K562 (cell line): ENCODE data around the gene POLR3A. TPM values are rescaled to one million over a fixed set of nuclear protein-coding genes. Genes with fewer than 3 reads are reported as not detected.

ENCODE experiments used
- ATAC-seq: fragments of 200-7000 bp; cut with Tn5 transposase; 3 replicates; pipeline ENCODE4 v1.9.1; 2020; ENCODE audit warnings: moderate library complexity
- BruUV-seq: library from RNA; stranded (reverse); fragments of 400-500 nt; replicated peaks from 2 replicates; lab custom pipeline; 2021; lab: Mats Ljungman, UMichigan
- CTCF ChIA-PET: fragments of 300-600 bp; formaldehyde crosslinking; extraction: SDS; loops from one replicate; lab custom pipeline; 2021; ENCODE audit warnings: low intra/inter-chr PET ratio; lab: Yijun Ruan, JAX
- POLR2A ChIA-PET: fragments of 300-600, 350-650 bp; sonication (Branson Sonifier 250); formaldehyde crosslinking; extraction: SDS; loops from one replicate; lab custom pipeline; 2021; ENCODE audit warnings: antibody characterized with exemption, inconsistent platforms; lab: Yijun Ruan, JAX
- DNase-seq, 4 experiments: peaks; one replicate each; pipeline versions ENCODE4 v3.0.0 to v3.0.0-alpha.2; 2011 to 2018; ENCODE audit warnings: low spot score in 3 of 4, mixed read lengths in 3 of 4; ENCODE audit errors: extremely low read depth in 1 of 4
- FAIRE-seq: peaks from 2 replicates; lab custom pipeline; 2011; peaks lifted over from hg19 to GRCh38; lab: Jason Lieb, UNC
- H2AFZ ChIP-seq: 2 replicates; pipeline ENCODE4 v1.6.0; 2011; ENCODE audit warnings: low read depth, low read length, control low read depth, inconsistent platforms
- H3K27ac ChIP-seq: fragments of 200-600 bp; 3 replicates; pipeline ENCODE4 v1.8.0; 2011; ENCODE audit warnings: low read depth, mild to moderate bottlenecking, control low read depth, inconsistent platforms, low read length, moderate library complexity, mixed read lengths; ENCODE audit errors: extremely low read depth
- H3K27me3 ChIP-seq, 2 experiments: fragments of 300-600 bp in 1 of 2; 2 replicates in 1 of 2; 3 replicates in 1 of 2; pipeline versions ENCODE4 v1.6.0 to v1.8.0; 2011; ENCODE audit warnings: inconsistent platforms in 2 of 2, low read length in 2 of 2, mild to moderate bottlenecking in 1 of 2, mixed read lengths in 1 of 2, moderate library complexity in 1 of 2; ENCODE audit not compliant: control insufficient read depth in 2 of 2, insufficient read depth in 2 of 2
- H3K36me3 ChIP-seq: fragments of 300-600 bp; 3 replicates; pipeline ENCODE4 v1.8.0; 2011; ENCODE audit warnings: mild to moderate bottlenecking, low read length, inconsistent platforms; ENCODE audit not compliant: control insufficient read depth, insufficient read depth
- H3K4me1 ChIP-seq, 2 experiments: fragments of 200-600 bp in 1 of 2; replicated peaks in 1 of 2; 2 replicates in 1 of 2; 3 replicates in 1 of 2; pipeline versions ENCODE4 v1.5.1 to v1.8.0; 2011; ENCODE audit warnings: inconsistent platforms in 2 of 2, low read length in 2 of 2, mild to moderate bottlenecking in 1 of 2, mixed read lengths in 1 of 2, moderate library complexity in 1 of 2; ENCODE audit not compliant: control insufficient read depth in 2 of 2, insufficient read depth in 2 of 2
- H3K4me2 ChIP-seq: 2 replicates; pipeline ENCODE4 v1.6.1; 2011; ENCODE audit warnings: low read length, control low read depth, inconsistent platforms, mixed read lengths; ENCODE audit not compliant: insufficient read depth
- H3K4me3 ChIP-seq: fragments of 200-600 bp; sonication (generic), shearing (Covaris generic); 2 replicates; pipeline ENCODE4 v1.5.1; 2016; ENCODE audit warnings: control low read depth, inconsistent platforms
- H3K79me2 ChIP-seq: fragments of 200-600 bp; 3 replicates; pipeline ENCODE4 v1.8.0; 2011; ENCODE audit warnings: low read length, inconsistent platforms; ENCODE audit not compliant: control insufficient read depth, insufficient read depth
- H3K9ac ChIP-seq, 2 experiments: 2 replicates each; pipeline versions ENCODE4 v1.6.0 to v1.6.1; 2011; ENCODE audit warnings: low read depth in 2 of 2, low read length in 2 of 2, control low read depth in 1 of 2, inconsistent platforms in 1 of 2, mild to moderate bottlenecking in 1 of 2, mixed read lengths in 1 of 2; ENCODE audit not compliant: insufficient read depth in 1 of 2
- H3K9me1 ChIP-seq: one replicate; pipeline ENCODE4 v1.6.0; 2011; ENCODE audit warnings: inconsistent platforms, mild to moderate bottlenecking, low read length, moderate library complexity; ENCODE audit not compliant: control insufficient read depth, insufficient read depth
- H3K9me3 ChIP-seq: replicated peaks from 2 replicates; pipeline ENCODE4 v1.5.1; 2011; ENCODE audit warnings: low read depth, low read length, inconsistent platforms; ENCODE audit not compliant: control insufficient read depth, insufficient read depth
- H4K20me1 ChIP-seq: replicated peaks from 2 replicates; pipeline ENCODE4 v1.6.1; 2011; ENCODE audit warnings: low read length, inconsistent platforms, mixed read lengths; ENCODE audit not compliant: control insufficient read depth, insufficient read depth
- CCNT2 ChIP-seq: IDR thresholded peaks from 2 replicates; pipeline ENCODE4 v1.6.1; 2011; ENCODE audit warnings: borderline replicate concordance, low read depth, mild to moderate bottlenecking, moderate library complexity, mixed read lengths, low read length; ENCODE audit not compliant: insufficient read length; ENCODE audit errors: extremely low read depth
- ETV6 ChIP-seq, 3 experiments: fragments of 150-350 bp in 1 of 3; sonication (generic) in 1 of 3; formaldehyde crosslinking in 1 of 3; IDR thresholded peaks; 2 replicates each; pipeline versions ENCODE4 v1.6.1 to v1.8.0; 2014 to 2022; ENCODE audit warnings: borderline replicate concordance in 2 of 3, low read depth in 2 of 3, antibody characterized with exemption in 1 of 3, low read length in 1 of 3, mild to moderate bottlenecking in 1 of 3, missing genetic modification reagents in 1 of 3
- GTF2E2 ChIP-seq: fragments of 200-800 bp; sonication (Bioruptor generic); IDR thresholded peaks from 2 replicates; pipeline ENCODE4 v1.6.1; 2016; ENCODE audit warnings: missing genetic modification characterization, missing compliant biosample characterization
- KAT8 ChIP-seq: fragments of 450-650 bp; IDR thresholded peaks from 2 replicates; pipeline ENCODE4 v1.6.1; 2016; ENCODE audit warnings: low read depth, mild to moderate bottlenecking
- POLR2A ChIP-seq: fragments of 450-650 bp; conservative IDR thresholded peaks from 2 replicates; pipeline ENCODE4 v1.6.1; 2016
- POLR2AphosphoS2 ChIP-seq: IDR thresholded peaks from 2 replicates; pipeline ENCODE4 v1.6.1; 2012; ENCODE audit warnings: low read length, improper control_type of control experiment
- PTRF ChIP-seq: fragments of 450-650 bp; IDR thresholded peaks from 2 replicates; pipeline ENCODE4 v1.6.1; 2016; ENCODE audit warnings: mild to moderate bottlenecking, missing genetic modification characterization, missing compliant biosample characterization
- RFX1 ChIP-seq: fragments of 450-650 bp; IDR thresholded peaks from 2 replicates; pipeline ENCODE4 v1.6.1; 2016; ENCODE audit warnings: mild to moderate bottlenecking, moderate library complexity
- TEAD1 ChIP-seq, 2 experiments: fragments of 450-650 bp in 1 of 2; sonication (generic) in 1 of 2; formaldehyde crosslinking; IDR thresholded peaks; 2 replicates each; pipeline versions ENCODE4 v1.4.0 to v1.8.0; 2020 to 2022; ENCODE audit warnings: mild to moderate bottlenecking in 2 of 2, missing genetic modification reagents in 1 of 2
- ZBTB17 ChIP-seq: fragments of 450-650 bp; formaldehyde crosslinking; IDR thresholded peaks from 2 replicates; pipeline ENCODE4 v1.4.0; 2020; ENCODE audit warnings: mild to moderate bottlenecking
- ZNF695 ChIP-seq: fragments of 450-650 bp; formaldehyde crosslinking; IDR thresholded peaks from 2 replicates; pipeline ENCODE4 v1.4.0; 2020; ENCODE audit warnings: mild to moderate bottlenecking, moderate library complexity
- WGBS: fragments of 100-300 bp; shearing (Covaris generic); methylation state at CpG from one replicate; pipeline ENCODE4 v1.1.6; 2016; ENCODE audit warnings: low coverage, mixed read lengths; ENCODE audit not compliant: insufficient coverage; ENCODE audit errors: missing lambda C conversion rate; 5-methylcytosine and 5-hydroxymethylcytosine counted together
- in situ Hi-C: fragments of 300-500 bp; cut with MboI; formaldehyde crosslinking; loops from 4 replicates; pipeline ENCODE4 v1.15.0; 2018; ENCODE audit warnings: inconsistent platforms, mixed read lengths
- intact Hi-C: fragments of 100-400 bp; cut with micrococcal nuclease; formaldehyde crosslinking; loops from 2 replicates; pipeline ENCODE4 v1.14.2; 2022
- polyA plus RNA-seq, 8 experiments: library from polyadenylated mRNA; depleted of rRNA in 4 of 8; stranded (reverse) in 5 of 8; unstranded in 3 of 8; fragments of >200 nt; fragmentation: Nextera tagmentation in 2 of 8; fragmentation: Illumina TruSeq in 1 of 8; extraction: Ambion mirVana in 2 of 8; extraction: Trizol in 1 of 8; gene quantifications; 2 replicates each; pipeline versions ENCODE4 v1.2.1 to v1.2.3, GENCODE V29; 2011 to 2014; ENCODE audit warnings: inconsistent platforms in 1 of 8, missing spikeins in 1 of 8
- total RNA-seq, 7 experiments: library from RNA; depleted of rRNA in 6 of 7; stranded (reverse); fragments of >200 nt in 6 of 7; fragmentation: Illumina TruSeq in 2 of 7; extraction: Trizol in 2 of 7; gene quantifications; 2 replicates each; pipeline versions ENCODE4 v1.2.1 to v1.2.3, GENCODE V29; 2011 to 2021; ENCODE audit warnings: low replicate concordance in 1 of 7
- TF ChIP-seq, protein P1 (sequence below), 2 experiments: fragments of 450-650 bp; IDR thresholded peaks; 2 replicates each; pipeline ENCODE4 v1.6.1; 2016

POLR3A gene
- total and polyA plus RNA-seq, 9 of the 15 experiments (the other 6 are each of a cell fraction or from before 2014, with no cell fraction given) = 14.9 to 37.0 (median 26.7) TPM

DNA sequence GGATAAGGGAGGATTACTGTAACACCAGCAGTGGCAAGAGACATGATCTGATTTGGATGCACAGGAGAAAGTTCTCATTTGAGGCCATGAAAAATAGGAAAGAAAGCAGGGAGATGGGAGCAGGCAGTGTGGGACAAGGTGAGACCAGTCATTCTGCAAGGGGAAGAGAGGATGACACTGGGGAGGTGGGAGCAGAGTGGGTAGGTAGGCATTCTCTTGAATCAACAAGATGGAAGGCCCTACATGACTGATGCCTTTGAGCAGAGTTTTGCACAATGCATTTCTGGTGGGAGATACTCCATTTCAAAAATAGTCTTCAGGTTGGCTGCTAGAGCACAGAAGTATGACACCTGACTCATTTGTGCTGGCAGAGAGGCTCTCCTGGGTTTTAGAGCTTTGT is 14.9 kb upstream of the POLR3A start (continued):
- TF ChIP-seq KAT8 = no peak

DNA sequence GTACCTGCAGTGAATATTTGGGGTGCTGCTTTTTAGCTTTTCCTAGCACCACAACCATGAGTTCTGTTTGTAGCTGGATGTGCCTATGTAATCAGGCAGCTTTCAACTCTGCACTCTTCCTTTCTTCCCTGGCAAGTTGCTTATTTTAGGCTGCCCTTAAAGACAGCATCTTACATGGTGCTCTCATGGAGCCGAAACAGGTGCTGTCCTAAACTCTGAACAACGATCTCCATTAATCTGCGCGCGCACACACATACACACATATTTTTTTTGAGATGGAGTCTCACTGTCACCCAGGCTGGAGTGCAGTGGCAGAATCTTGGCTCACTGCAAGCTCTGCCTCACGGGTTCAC is 13.4 kb upstream of the POLR3A start:
- Histone ChIP-seq H3K9ac (no peak overlapping the region), H2AFZ (no peak overlapping the region), H3K79me2 (peaks cover 42% of the 10 kb centered on the region), H4K20me1 (peaks cover 72% of the 10 kb centered on the region), H3K27me3 (no peaks in the 10 kb centered on the region), H3K4me2 (no peak overlapping the region), H3K27ac (peak overlapping the region; percentile 20; the same call in 1 of the 3 replicates), H3K4me3 (no peak overlapping the region), H3K9me3 (no peaks in the 10 kb centered on the region), H3K36me3 (peaks cover 51% of the 10 kb centered on the region), H3K4me1 (peaks cover 14 to 50% of the 10 kb centered on the region in 2 experiments; a peak in 4 of 5 replicates), H3K9me1 (peaks cover 13% of the 10 kb centered on the region)
- CTCF ChIA-PET = no interaction called here
- FAIRE-seq = no peak
- no TSS peak for BruUV-seq
- intact Hi-C loops = loop anchor here (2.0 to 10.0 kb wide), 2 partner anchors 162 to 260 kb away; no protein-coding TSS in a partner anchor
- peak in 1 of 4 experiments; percentile 20 for DNase-seq
- WGBS = 81% methylated on average over 6 of the region's 6 CpGs
- POLR2A ChIA-PET = interaction anchor here (0.6 to 2.0 kb wide), 10 partner anchors 9 to 1230 kb away, joined by 3 to 23 read pairs (median 4); partner anchors contain the start of gene RPS24
- peak; percentile 7 for ATAC-seq
- in situ Hi-C loops = loop anchor here (25.0 kb wide), 1 partner anchor 1145 kb away; no protein-coding TSS in a partner anchor
- TF ChIP-seq ZNF695 (CRISPR knock-in tag) (0 out of 2 replicates have a peak, but pooled peaks have one; percentile 35), GTF2E2 (no peak), ZBTB17 (CRISPR knock-in tag) (peak; percentile 88), CCNT2 (peak; percentile 7), POLR2A (peak; percentile 51; the same call in 1 of the 2 replicates), POLR2AphosphoS2 (peak; percentile 38; the same call in 1 of the 2 replicates), ETV6 (IDR thresholded peaks at IDR 0.05; ENCODE audit: borderline replicate concordance in 1 of 2, low read depth in 2 of 2, low read length in 1 of 2) (no peak), ETV6 (CRISPR knock-in tag; IDR thresholded peaks at IDR 0.05; ENCODE audit: borderline replicate concordance) (no peak), RFX1 (no peak), PTRF (tag) (no peak), TEAD1 (CRISPR knock-in tag; IDR thresholded peaks at IDR 0.05) (0 out of 4 replicates have a peak, but pooled peaks of 1 of the 2 experiments have one; percentile 20)
- TF ChIP-seq, protein P1, sequence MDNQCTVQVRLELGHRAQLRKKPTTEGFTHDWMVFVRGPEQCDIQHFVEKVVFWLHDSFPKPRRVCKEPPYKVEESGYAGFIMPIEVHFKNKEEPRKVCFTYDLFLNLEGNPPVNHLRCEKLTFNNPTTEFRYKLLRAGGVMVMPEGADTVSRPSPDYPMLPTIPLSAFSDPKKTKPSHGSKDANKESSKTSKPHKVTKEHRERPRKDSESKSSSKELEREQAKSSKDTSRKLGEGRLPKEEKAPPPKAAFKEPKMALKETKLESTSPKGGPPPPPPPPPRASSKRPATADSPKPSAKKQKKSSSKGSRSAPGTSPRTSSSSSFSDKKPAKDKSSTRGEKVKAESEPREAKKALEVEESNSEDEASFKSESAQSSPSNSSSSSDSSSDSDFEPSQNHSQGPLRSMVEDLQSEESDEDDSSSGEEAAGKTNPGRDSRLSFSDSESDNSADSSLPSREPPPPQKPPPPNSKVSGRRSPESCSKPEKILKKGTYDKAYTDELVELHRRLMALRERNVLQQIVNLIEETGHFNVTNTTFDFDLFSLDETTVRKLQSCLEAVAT (IDR thresholded peaks at IDR 0.05) = peak in 1 of 2 experiments; percentile 62; a peak in 1 of 4 replicates
